Fibroblast of the conjunctiva (primary cell): ENCODE data around the gene CIITA.
"Not testable (repeated sequence)": the region's sequence is repeated elsewhere in the genome, so short reads cannot be mapped to it uniquely, and the experiment has no call there.

ENCODE experiments used
- DNase-seq: peaks from one replicate; pipeline ENCODE4 v3.0.0-alpha.2; 2010; ENCODE audit warnings: low read depth

CIITA gene

GRCh38 chr16:10876799-10877341 lies at the start of gene CIITA:
CIITA (plus strand) TSS chr16:10877202; CDS start chr16:10877331, 129 bp downstream.
- DNase-seq: peak; percentile 28

GRCh38 chr16:10827691-10828341 lies 49.2 kb upstream of the CIITA start:
- DNase-seq: peak; percentile 56

- peak; percentile 92 for DNase-seq
These were observed 48.1 kb upstream of the CIITA start for GRCh38 chr16:10828851-10829366.

- not testable (repeated sequence) for DNase-seq
These were observed 47.5 kb upstream of the CIITA start for GRCh38 chr16:10829390-10830098.

GRCh38 chr16:10830240-10830639 lies 46.8 kb upstream of the CIITA start:
- DNase-seq: not testable (repeated sequence)

- no peak for DNase-seq
These were observed 44.8 kb upstream of the CIITA start for GRCh38 chr16:10831894-10832886.

GRCh38 chr16:10833271-10833670 lies 43.7 kb upstream of the CIITA start:
- no peak for DNase-seq

GRCh38 chr16:10834130-10834529 lies 42.9 kb upstream of the CIITA start:
- no peak for DNase-seq

GRCh38 chr16:10834766-10835165 lies 42.2 kb upstream of the CIITA start:
- no peak for DNase-seq

- DNase-seq: no peak
These were observed 41.6 kb upstream of the CIITA start for GRCh38 chr16:10835281-10835931.

- DNase-seq: no peak
These were observed 40.7 kb upstream of the CIITA start for GRCh38 chr16:10836174-10836853.

GRCh38 chr16:10838621-10839278 lies 38.3 kb upstream of the CIITA start:
- no peak for DNase-seq

- DNase-seq: no peak
These were observed 37.7 kb upstream of the CIITA start for GRCh38 chr16:10839279-10839666.

GRCh38 chr16:10840703-10841102 lies 36.3 kb upstream of the CIITA start:
- DNase-seq: no peak

- no peak for DNase-seq
These were observed 30.6 kb upstream of the CIITA start for GRCh38 chr16:10846213-10846998.

GRCh38 chr16:10847176-10847575 lies 29.8 kb upstream of the CIITA start:
- no peak for DNase-seq

- DNase-seq: no peak
These were observed 27.1 kb upstream of the CIITA start for GRCh38 chr16:10849736-10850477.

GRCh38 chr16:10850478-10850850 lies 26.5 kb upstream of the CIITA start:
- no peak for DNase-seq

- no peak for DNase-seq
These were observed 25.5 kb upstream of the CIITA start for GRCh38 chr16:10851512-10851911.
